ENCODE data around the gene HS1BP3. TPM values are rescaled to one million over a fixed set of nuclear protein-coding genes. Genes with fewer than 3 reads are reported as not detected.

HS1BP3 gene
- total and polyA plus RNA-seq, 2 donors (not counting 3 experiments of a cell fraction or from before 2014, with no cell fraction given): 27.4 to 33.1 TPM

GRCh38 chr2:20692081-20692480, 41.2 kb upstream of the HS1BP3 start:
- no peak for TF ChIP-seq POLR2A (IDR thresholded peaks at IDR 0.05; ENCODE audit: low read depth, low read length)
- TF ChIP-seq POLR2AphosphoS5 (IDR thresholded peaks at IDR 0.05; ENCODE audit: insufficient read depth, low read depth, low read length): no peak
- TF ChIP-seq GATA2 (IDR thresholded peaks at IDR 0.05; ENCODE audit: insufficient read depth, insufficient read length, low read depth, low read length): no peak
- no peak for TF ChIP-seq MYC (IDR thresholded peaks at IDR 0.05; ENCODE audit: low read depth, low read length)
- TF ChIP-seq FOS (IDR thresholded peaks at IDR 0.05; ENCODE audit: borderline replicate concordance, insufficient read depth, low read length): no peak
- no peak for TF ChIP-seq MAX (IDR thresholded peaks at IDR 0.05; ENCODE audit: insufficient read depth, insufficient read length)
- no peak for TF ChIP-seq JUN (IDR thresholded peaks at IDR 0.05; ENCODE audit: borderline replicate concordance, insufficient read depth, insufficient read length, low read depth)
- TF ChIP-seq EZH2 (IDR thresholded peaks at IDR 0.05; ENCODE audit: borderline replicate concordance, low read depth, low read length, severe bottlenecking): no peak
- H3K4me3 ChIP-seq (replicated peaks in 1 of 3; ENCODE audit: insufficient read depth in 1 of 3, low read depth in 1 of 3, low read length in 3 of 3): no peak overlapping the region
- H3K36me3 ChIP-seq (ENCODE audit: control insufficient read depth in 2 of 2, extremely low read depth in 1 of 2, insufficient read depth in 2 of 2, low read length in 2 of 2): peaks cover 0 to 12% of the 10 kb centered on the region in 2 experiments
- no peak overlapping the region for H2AFZ ChIP-seq (ENCODE audit: low read depth, low read length)
- dilution Hi-C loops (cut with MboI; ENCODE audit: extremely low pct_ligation_motif_present, low sequenced_read_pairs): no loop called here
- no peak overlapping the region for H3K27ac ChIP-seq (ENCODE audit: insufficient read depth, low read depth, low read length)
- POLR2A ChIA-PET: no interaction called here
- no peak overlapping the region for H3K9ac ChIP-seq (replicated peaks; ENCODE audit: extremely low read depth, insufficient read depth, low read length)
- H3K4me1 ChIP-seq (ENCODE audit: control insufficient read depth, extremely low read depth, insufficient read depth, low read length): no peaks in the 10 kb centered on the region
- FAIRE-seq: no peak
- no peak for DNase-seq (ENCODE audit: low read depth, low spot score)
- no peaks in the 10 kb centered on the region for H3K9me1 ChIP-seq (replicated peaks; ENCODE audit: control insufficient read depth, extremely low read depth, insufficient read depth, low read length)
- intact Hi-C loops (cut with micrococcal nuclease): no loop called here
- no TSS peak for BruUV-seq (replicated peaks)
- CTCF ChIA-PET: interaction anchor here (1.1 to 2.6 kb wide), 5 partner anchors 17 to 271 kb away, joined by 3 to 12 read pairs (median 6); partner anchors contain the start of gene GDF7
- H3K79me2 ChIP-seq (ENCODE audit: control insufficient read depth, insufficient read depth, low read length): no peaks in the 10 kb centered on the region
- H3K4me2 ChIP-seq (ENCODE audit: insufficient read depth, low read length): no peak overlapping the region
- H3K27me3 ChIP-seq (ENCODE audit: control insufficient read depth in 2 of 2, insufficient read depth in 2 of 2, low read length in 2 of 2): no peaks in the 10 kb centered on the region
- no peaks in the 10 kb centered on the region for H4K20me1 ChIP-seq (replicated peaks; ENCODE audit: control insufficient read depth, extremely low read depth, insufficient read depth, low read length)
- no peaks in the 10 kb centered on the region for H3K9me3 ChIP-seq (replicated peaks; ENCODE audit: control insufficient read depth, insufficient read depth, low read length)
